Neutrophil (primary cell): Measurements from ENCODE around the gene HLTF.
A peak's percentile ranks its signal among the peaks of the same experiment; 100 is the strongest.

ENCODE experiments used
- H3K27ac ChIP-seq: fragments of 200-600 bp; sonication (generic); 2 replicates; pipeline ENCODE4 v1.5.1; 2016; ENCODE audit warnings: mild to moderate bottlenecking, moderate library complexity
- H3K27me3 ChIP-seq: fragments of 200-600 bp; sonication (generic); 2 replicates; pipeline ENCODE4 v1.6.0; 2016; ENCODE audit warnings: mild to moderate bottlenecking
- H3K36me3 ChIP-seq: fragments of 200-600 bp; sonication (generic); 2 replicates; pipeline ENCODE4 v1.5.1; 2017
- H3K4me1 ChIP-seq, 2 experiments: fragments of 200-600 bp in 1 of 2; sonication (generic) in 1 of 2; 1 replicate in 1 of 2; 2 replicates in 1 of 2; pipeline versions ENCODE4 v1.5.1 to v1.6.1; 2013 to 2016; ENCODE audit warnings: low read depth in 1 of 2, low read length in 1 of 2, mild to moderate bottlenecking in 1 of 2, moderate library complexity in 1 of 2; ENCODE audit not compliant: control insufficient read depth in 1 of 2, insufficient read depth in 1 of 2
- H3K4me3 ChIP-seq, 2 experiments: fragments of 200-600 bp in 1 of 2; sonication (generic) in 1 of 2; 1 replicate in 1 of 2; 2 replicates in 1 of 2; pipeline ENCODE4 v1.5.1; 2013 to 2016; ENCODE audit warnings: low read depth in 1 of 2, low read length in 1 of 2, mild to moderate bottlenecking in 1 of 2, moderate library complexity in 1 of 2
- H3K9me3 ChIP-seq: fragments of 200-600 bp; sonication (generic); 2 replicates; pipeline ENCODE4 v1.5.1; 2016
- CTCF ChIP-seq: fragments of 200-600 bp; sonication (generic); IDR thresholded peaks from 2 replicates; pipeline ENCODE4 v1.5.1; 2016; ENCODE audit warnings: antibody characterized with exemption

The HLTF gene

GRCh38 chr3:149007567-149008257, 78.6 kb downstream of the HLTF start:
- Histone ChIP-seq H3K4me1 (peaks cover 0 to 7% of the 10 kb centered on the region in 2 experiments), H3K9me3 (peaks cover 3% of the 10 kb centered on the region), H3K36me3 (peaks cover 94% of the 10 kb centered on the region), H3K27ac (peak overlapping the region; percentile 36), H3K4me3 (no peak overlapping the region), H3K27me3 (no peaks in the 10 kb centered on the region)
- TF ChIP-seq CTCF, result no peak

- no peak overlapping the region for H3K27ac ChIP-seq
- no peak for TF ChIP-seq CTCF
- H3K36me3 ChIP-seq, result peaks cover 83% of the 10 kb centered on the region
- H3K27me3 ChIP-seq, result no peaks in the 10 kb centered on the region
- no peaks in the 10 kb centered on the region for H3K9me3 ChIP-seq
- peaks cover 21 to 27% of the 10 kb centered on the region in 2 experiments for H3K4me1 ChIP-seq
- H3K4me3 ChIP-seq, result no peak overlapping the region
Measured at GRCh38 chr3:149005416-149005815, 80.9 kb downstream of the HLTF start.

- Histone ChIP-seq H3K4me1 (peaks cover 29 to 33% of the 10 kb centered on the region in 2 experiments), H3K9me3 (no peaks in the 10 kb centered on the region), H3K36me3 (peaks cover 75% of the 10 kb centered on the region), H3K27ac (peak overlapping the region; percentile 22), H3K27me3 (no peaks in the 10 kb centered on the region), H3K4me3 (no peak overlapping the region)
- TF ChIP-seq CTCF, result no peak
Measured at GRCh38 chr3:149004622-149005021, 81.7 kb downstream of the HLTF start.

- H3K36me3 ChIP-seq, result peaks cover 68% of the 10 kb centered on the region
- peak overlapping the region; percentile 22 for H3K27ac ChIP-seq
Measured at GRCh38 chr3:149003653-149004305, 82.6 kb downstream of the HLTF start.

GRCh38 chr3:149001727-149002126, 84.6 kb downstream of the HLTF start:
- peak overlapping the region in 1 of 2 experiments; percentile 22 for H3K4me3 ChIP-seq
- peak overlapping the region; percentile 83 for H3K27ac ChIP-seq
- no peak for TF ChIP-seq CTCF
- no peaks in the 10 kb centered on the region for H3K9me3 ChIP-seq
- peaks cover 57 to 58% of the 10 kb centered on the region in 2 experiments for H3K4me1 ChIP-seq
- H3K27me3 ChIP-seq, result no peaks in the 10 kb centered on the region
- H3K36me3 ChIP-seq, result peaks cover 59% of the 10 kb centered on the region

More at GRCh38 chr3:149003653-149004305, 82.6 kb downstream of the HLTF start:
- H3K9me3 ChIP-seq, result no peaks in the 10 kb centered on the region
- no peak overlapping the region for H3K4me3 ChIP-seq
- H3K4me1 ChIP-seq, result peaks cover 37% of the 10 kb centered on the region in 2 experiments
- no peak for TF ChIP-seq CTCF
- H3K27me3 ChIP-seq, result no peaks in the 10 kb centered on the region
